NCI-H446 (cell line): ENCODE results near the gene SH2D6.
"Not testable (repeated sequence)": the region's sequence is repeated elsewhere in the genome, so short reads cannot be mapped to it uniquely, and the experiment has no call there.

Experiments
- DNase-seq, 2 experiments: peaks; one replicate each; lab custom pipeline; 2025; lab: John Stamatoyannopoulos, UW

Gene SH2D6

DNA sequence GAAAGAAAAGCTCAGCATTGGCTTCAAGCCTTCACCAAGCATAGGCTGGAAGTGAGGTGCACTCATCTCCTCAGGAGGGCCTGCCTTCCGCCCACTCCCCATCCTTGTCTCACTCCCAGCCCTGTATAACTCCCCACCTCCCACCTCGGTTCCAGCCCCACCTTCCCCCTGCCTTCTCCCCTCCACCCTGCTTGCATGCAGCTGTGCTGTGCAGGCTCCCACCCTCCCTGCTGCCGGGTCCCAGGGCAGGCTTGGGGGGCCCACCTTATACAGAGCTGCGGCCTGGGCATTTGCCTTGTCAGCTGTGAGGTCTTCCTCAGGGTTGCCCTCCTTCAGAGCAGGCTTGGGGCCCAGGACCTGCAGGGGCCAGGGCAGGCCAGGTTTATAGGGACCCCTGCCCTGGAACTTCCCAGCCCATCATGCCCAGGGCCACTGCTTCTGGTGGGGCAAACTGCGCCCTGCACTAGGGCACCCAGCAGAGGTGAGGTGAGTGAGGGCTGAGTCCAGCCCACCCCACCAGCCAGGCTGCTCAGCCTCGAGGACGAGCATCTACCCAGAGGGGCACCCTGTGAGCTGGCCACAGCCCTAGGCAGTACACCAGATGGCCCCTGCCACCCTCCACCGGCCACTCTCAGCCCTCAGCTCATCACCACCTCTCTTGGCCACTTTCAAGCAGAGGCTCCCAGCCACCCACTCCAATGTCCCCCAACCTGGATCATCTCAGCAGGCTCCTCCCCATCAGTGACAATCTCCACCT lies 19.9 kb upstream of the SH2D6 start:
- DNase-seq: no peak

DNA sequence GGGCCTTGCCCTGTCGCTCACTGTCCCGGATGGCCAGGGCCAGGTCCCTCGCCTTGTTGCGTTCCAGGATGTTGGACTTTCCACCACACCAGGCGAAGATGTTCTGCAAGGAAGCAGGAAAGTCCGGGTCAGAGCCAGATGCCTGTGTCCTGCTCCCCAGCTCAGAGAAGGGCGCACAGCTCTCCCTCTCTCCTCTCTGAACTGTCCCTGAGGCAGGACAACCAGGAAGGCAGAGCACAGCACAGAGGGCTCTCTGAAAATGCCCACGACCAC lies 19.4 kb upstream of the SH2D6 start:
- no peak for DNase-seq

DNA sequence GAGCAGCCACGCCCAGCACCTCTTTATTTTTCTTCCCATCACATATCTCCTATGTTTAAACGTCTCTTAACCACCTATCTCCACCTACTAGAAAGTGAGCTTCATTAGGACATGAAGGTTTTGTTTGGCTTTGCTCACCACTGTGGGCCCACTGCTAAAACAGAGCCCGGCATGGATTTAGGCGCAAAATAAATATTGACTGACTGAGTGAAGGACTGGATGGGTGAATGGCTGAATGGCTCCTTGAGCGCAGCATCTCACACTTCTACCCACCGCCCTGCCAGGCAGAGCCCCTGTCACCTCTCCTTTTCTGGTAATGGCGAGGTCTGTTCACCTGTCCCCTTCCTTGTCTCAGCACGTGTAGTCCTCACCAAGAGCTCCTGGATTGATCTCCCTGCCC lies 18.5 kb upstream of the SH2D6 start:
- DNase-seq: no peak

DNA sequence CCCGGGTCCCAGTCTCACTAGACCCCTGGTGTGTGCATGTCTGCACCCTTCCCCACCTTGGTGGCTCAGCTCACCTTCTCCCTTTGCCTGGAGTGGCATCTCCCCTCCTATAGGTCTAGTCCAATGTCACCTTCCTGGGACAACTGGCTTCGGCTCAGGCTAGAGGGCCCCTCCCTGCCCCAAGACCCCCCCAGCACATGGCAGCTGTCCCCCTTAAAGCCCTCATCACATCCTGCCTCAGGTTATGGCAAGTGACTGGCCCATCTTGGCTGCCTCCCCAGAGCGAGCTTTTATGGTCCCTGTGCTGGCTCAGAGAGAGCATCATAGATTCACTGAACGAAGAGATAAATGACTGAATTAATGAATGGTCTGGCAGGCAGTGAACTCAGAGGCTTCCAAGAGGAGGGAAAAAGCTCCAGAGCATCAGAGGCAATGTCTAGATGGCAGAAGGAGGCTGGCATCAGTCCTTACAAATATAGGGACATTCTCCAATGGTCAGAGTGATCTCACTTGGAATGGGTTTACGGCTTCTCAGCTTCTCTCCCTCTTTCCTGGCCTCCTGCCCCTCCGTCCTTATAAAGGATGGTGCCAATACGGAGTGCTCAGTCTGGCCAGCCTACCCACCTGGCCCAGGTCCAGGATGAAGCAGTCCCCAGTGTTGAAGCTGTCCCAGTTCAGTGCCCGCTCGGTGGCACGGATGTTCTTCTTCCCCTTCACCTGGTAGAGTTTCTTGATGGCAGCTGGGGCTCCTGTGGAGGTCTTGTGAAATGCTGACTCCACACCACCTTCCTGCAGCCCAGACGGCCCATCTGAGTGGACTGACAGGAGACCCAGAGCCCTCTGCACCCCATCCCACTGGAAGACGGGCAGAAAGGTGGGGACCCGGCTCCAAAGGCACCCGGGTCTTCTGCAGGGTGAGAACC lies 17.7 kb upstream of the SH2D6 start:
- DNase-seq: peak; percentile 84 to 95

DNA sequence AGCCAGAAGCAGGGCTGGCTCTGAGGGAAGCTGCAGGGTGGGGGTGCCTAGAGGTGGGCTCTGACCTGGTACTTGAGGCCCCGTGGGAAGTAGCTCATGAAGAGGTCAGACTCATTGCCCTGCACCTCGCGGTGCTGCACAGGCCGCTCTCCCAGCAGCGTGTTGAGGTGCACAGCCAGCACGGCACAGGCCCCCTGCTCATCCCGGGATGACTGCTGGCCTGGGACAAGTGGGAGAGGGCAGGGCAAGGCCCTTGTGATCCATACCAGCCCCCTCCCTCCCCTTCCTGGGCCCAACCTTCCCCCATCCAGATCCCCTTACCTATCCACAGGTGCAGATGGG lies 17.1 kb upstream of the SH2D6 start:
- no peak for DNase-seq

DNA sequence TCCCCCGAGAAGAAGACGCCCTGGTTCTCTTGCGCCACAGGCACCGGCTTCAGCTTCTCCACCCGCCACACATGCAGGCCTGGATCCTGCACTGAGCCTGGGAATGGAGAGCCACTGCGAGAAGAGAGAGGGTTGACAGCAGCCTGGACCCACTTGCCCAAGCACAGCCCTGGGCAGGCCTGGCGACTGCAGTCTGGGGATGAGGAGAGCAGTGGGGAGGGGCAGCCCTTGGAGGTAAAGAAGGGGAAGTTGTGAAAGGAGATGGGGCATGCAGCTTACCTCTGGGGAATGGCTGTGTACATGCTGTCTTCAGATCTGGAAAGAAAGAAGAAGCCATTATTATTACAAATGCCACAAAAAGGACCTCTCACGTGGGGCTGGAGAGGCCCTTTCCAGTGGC lies 16.7 kb upstream of the SH2D6 start:
- no peak for DNase-seq

DNA sequence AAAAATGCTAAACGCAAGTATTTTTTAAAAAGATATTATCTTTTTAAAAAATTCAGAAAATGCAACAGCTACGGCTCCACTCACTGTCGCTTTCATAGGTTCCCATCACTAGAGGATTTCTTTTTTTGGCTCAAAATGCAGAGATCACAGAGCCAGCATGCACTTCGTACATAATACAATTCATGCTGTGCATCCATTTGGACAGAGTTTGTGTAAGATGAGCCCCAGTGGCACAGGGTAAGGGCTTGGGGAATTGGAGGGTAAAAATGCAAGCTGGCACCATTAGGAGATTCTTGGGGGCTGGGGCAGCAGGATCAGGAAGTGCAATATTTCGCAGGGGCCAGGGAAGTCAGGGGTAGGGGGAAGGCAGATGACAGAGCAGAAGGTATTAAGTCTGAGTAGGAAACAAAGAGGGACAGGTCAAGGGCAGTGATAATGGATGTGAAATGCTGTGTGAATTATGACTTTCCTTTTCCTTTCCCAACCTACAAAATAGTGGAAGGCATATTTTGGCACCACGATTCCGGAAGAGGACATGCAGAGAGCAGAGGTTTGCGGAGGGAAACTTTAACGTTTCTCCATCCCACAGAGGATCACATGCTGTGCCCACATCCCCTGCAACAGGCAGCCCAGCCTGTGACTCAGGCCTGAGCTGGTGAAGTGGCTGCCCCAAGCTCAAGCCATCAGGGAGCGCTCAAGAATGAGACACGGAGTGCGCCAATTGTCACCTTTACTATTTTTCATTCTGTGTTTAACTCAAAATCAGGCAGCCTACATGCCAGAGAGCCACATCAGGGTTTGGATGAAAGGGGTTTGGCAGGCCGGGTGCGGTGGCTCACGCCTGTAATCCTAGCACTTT lies 13.1 kb upstream of the SH2D6 start:
- DNase-seq: peak; percentile 80 to 93

DNA sequence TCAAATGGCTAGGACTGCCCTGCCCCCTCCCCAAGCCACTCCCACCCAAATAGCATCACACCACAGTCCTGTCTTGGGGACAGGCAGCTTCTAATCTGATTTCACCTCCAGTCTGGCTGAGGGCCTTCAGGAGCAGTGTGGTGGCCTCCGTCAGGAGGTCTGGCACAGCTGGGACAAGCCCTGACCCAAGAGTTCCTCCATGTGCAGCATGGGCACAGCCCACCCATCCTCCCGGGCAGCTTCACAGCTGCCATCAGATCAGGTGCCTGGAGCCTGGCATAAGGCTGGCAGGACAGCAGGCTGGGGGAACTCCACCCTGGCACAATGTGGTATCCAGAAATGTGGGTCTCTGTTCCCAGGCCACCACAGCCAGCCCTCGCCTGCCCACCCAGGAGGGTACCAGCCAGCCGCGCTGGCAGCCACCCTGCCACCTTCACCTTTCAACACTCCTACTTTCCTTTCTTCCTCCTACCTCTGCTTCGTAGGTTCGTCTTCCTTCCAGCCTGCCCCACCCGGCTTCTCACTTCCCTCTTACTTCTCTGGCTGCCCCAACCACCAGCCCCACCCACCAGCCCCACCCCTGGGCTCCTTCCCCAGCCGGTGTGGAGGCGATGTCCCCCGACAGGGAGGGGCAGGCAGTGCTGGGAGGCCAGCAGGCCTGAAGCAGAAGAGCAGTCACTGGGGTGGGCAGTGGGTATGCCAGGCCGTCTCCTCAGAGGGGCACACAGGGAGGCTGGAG lies 8.5 kb upstream of the SH2D6 start, which contains the start of gene CAPG:
Gene CAPG (minus strand): TSS at position 522 of the 739 bp plus-strand sequence. CDS start 8,221 bp downstream, outside the sequence.
- DNase-seq: no peak

DNA sequence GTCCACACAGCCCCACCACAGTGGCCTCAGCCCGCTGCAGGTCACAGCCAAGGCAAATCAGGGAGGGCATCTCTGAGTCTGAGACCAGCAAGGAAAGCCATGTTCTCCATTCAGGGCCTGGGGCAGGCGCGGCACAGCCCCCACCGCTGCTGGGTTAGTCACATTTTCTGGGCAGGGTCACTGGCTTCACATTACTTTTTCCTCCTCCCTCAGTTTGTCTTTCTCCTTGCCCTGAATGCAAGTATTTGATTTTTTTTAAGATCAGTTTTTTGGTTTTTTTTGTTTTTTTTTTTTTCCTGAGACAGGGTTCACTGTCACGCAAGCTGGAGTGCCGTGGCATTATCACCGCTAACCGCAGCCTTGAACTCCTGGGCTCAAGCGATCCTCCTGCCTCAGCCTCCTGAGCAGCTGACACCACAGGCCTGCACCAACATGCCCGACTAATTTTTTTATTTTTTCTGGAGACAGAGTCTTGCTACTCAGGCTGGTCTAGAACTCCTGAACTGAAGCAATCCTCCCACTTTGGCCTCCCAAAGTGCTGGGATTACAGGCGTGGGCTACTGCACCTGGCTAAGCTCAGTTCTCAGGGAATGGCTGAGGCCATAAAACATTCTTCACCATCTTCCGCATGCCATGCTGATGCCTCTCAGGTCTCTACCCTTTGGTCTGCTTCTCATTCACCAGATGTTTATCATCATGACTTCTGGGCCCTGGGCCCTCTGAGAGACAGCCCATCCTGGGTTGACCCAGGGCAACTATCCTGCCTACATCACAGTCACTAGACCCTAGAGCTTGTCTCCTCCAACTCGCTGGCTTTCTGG lies 7.7 kb upstream of the SH2D6 start:
- no peak for DNase-seq

DNA sequence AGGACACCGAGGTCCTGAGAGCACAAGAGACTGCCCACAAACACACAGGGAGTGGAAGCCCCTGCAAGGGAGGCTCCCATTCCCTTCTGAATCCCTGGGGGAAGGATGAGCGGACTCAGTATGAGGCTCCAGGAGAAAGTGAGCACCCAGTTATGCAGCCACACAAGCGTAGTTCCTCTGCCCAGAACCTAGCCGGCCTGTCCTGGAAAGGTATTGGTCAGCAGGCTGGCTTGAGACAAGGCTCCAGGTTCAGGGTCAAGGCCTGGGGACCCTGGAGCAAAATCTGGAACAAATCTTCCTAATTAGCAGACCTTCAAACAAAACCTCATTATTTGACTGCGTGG lies 7.1 kb upstream of the SH2D6 start:
- DNase-seq: no peak

DNA sequence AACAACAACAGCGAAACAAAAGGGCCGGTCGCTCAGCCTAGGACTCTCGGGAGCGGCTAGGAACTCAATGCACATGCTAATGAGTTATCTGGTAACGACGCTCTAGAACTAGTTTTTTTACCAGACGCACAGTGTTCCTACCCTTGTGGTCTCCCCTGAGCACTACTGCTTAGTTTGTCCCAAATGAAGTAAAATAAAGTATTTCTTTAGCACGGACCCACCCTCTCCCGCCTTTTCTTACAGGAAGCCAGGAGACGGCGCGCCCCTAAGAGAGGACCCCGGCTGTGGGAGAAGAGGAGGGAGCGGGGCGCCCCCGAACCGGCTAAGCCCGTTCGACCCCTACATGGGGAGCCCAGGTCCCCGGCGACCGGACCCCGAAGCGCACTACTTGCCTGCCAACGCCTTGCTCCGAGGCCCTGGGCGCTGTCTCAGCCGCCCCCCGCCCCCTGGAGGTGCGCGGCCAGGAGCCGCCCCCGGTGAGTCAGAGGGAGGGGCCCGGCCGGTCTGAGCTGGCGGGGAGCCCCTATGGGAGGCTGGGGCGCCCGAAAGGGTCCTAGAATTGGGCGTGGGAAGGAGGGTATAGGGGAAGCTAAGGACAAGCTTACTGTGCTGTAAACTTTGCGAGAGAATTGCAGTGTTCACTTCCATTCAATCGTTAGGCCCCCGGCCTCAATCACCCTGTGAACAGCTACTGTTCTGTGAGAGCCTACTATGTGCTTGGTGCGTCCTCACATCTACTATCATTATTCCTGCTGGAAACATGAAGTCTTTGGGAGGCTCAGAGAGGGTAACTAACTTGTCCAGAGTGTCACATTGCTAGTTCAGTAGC lies 4.7 kb upstream of the SH2D6 start:
- no peak for DNase-seq

DNA sequence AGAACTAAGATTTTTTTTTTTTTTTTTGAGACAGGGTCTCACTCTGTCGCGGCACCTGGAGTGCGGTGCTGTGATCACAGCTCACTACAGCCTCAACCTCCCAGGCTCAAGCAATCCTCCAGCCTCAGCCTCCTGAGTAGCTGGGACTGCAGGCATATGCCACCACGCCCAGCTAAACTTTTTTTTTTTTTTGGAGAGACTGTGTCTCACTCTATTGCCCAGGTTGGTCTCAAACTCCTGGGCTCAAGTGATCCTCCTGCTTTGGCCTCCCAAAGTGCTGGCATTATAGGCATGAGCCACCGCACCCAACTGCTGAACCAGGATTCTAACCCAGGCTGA lies 4.1 kb upstream of the SH2D6 start:
- not testable (repeated sequence) for DNase-seq

DNA sequence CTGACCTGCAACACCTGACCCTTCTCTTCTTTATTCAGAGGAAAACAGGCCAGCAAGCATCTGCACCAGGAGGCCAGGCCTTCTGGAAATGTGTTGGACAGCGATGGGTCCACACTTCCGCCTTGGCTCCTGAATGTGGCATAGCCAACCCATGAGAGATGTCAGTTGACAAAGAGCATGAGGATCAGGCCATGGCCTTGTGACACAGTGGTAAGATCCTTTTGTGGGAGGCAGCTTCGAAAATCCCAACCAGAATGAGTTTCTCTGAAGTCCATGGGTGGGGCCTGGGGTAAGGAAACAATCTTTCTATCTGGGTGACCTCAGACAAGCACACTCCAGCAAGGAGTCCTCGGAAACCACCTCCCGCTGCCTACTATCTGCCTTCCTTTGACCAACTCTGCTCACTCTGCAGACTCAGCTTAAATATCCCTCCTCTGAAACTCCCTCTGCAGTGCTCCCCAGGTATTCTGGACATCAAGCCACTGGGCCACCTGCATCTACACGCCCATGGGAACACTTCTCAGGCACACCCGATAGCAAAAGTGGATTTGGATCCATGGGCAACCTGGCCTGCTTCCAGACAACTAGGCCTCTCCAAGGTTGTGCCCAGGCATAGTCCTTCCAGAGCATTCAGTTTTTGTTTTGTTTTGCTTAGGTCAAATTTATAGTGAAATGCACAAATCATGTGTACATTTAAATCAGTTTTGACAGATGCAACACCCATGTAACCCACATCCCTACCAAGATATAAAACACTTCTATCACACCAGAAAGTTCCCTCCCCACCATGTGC lies 3.6 kb upstream of the SH2D6 start:
- no peak for DNase-seq

DNA sequence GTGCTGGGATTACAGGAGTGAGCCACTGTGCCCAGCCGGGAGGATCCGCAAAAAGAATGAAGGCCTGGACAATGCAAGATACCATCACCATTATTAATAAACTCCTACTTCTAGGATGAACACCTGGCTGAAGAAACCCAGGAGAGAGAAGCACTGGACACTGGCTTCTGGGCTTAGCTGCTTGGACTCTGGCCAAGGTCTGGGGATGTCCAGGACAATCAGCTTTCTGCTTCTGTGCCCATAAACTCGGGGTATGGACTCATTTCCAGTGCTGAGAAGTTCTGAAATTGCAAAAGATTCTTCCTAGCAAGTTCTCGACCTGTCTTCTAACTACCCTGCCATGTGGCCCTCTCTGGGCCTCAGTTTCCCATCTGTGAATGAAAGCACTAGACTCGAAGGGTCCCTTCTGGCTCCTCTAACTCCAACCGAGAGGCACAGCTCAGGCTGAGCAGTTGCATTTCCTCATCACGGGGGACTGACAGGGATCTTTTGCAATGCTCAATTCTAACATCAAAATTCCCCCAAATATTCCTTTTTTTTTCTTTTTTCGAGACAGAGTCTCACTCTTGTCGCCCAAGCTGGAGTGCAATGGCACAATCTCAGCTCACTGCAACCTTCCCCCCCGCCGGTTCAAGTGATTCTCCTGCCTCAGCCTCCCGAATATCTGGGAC lies 2.4 kb upstream of the SH2D6 start:
- no peak for DNase-seq

DNA sequence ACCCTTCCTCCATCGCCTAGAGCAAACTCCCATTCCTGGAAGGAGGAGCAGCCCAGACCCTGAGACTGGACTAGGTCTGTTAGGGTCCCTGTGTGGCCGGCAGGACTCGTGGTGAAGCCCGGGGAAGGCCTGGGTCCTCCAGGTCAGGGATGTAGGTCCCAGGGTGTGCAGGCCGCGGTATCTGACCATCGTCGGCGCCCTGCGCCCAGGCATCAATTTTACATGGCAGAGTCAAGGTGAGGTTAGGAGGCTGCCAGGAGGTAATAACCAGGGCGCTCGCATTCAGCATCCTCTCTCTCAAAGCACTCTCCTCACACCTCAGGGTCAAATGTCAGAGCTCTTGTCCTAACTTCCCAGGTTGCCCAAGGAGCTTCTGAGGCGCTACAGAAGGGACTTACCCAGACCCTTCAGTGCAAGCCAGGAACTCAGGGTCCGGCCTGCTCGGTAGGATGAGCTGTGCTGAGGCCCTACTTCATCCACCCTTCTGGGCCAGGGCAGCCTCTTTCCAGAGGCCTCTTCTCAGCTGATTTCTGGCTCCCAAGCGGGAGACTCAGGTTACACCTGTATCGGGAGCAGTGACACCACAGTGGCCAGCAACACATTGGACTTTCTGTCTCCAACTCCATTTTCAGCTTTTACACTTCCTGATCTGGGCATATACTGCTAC lies 628 bp downstream of the SH2D6 start:
- no peak for DNase-seq

DNA sequence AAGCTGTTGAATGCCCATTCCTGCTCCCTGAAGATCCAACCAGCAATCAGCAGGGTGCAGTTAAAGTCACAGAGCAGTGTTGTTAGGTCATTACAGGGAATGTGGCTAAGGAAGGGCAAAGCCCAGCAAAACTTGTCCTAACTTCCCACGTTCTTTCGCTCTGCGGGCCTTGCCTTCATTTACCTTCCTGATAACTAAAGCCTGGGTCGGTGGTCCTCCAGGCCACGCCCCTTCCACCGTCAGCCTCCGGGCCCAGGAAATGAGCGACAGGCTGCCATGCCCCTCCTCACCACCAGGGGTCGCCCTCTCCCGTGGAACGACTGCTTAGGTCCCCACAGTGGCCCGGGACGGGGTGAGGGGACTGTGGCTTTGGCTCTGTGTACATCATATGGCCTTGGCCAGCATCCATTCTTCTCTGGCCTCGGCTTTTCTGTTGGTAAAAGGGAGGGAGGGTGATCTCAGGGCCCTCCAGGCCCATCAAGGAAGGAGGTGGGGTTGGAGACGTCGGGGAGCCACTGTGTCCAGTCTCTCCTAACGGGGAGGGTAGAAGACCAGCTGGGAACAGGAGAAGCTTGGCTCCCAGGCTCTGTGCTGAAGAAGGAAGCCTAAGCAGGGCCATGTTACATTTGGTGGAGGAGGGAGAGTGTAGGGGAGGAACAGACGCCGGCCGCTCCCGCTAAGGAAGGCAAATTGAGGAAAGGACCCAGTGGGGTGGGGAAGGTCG lies 2.2 kb downstream of the SH2D6 start:
- DNase-seq: peak; percentile 63 to 92

DNA sequence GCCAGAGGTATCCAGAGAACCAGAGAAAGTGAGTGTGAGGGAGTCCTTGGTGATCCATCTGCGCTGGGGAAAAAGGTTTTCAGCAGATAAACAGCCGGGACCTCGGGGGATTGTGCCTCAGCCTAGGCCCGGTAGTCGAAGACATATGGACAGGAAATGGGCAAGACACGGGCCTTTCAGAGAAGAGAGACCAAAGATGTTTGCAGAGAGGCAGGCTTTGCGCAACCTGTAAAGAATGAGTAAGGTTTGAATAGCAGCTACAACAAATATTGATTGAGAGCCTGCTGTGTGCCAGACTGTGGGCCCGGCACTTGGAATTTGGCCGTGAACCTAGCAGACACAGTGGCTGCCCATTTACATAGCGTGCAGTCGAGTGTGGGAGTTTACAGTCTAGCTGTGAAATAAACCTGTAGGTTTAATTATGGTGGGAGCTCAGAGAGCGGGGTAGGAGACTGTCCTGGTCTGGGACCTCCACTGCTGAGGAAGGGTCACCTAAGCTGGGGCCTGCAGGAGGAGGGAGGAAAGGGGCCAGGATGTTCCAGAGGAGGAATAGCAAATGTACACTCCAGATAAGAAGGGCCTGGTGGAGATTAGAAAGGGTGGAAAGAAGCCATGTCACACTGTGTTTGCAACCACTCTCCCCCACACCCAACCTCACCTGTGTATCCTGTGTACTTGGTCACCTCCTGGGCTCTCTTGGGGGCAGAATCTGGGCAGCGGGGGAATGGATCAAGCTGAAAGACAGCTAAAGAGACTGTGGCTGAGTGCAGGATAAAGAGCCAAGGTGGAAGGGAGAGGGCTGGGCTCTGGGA lies 3.0 kb downstream of the SH2D6 start:
- peak; percentile 67 to 86 for DNase-seq
